NCI-H748 treated with DMSO at 0.1 percent for 48 hours (cell line): Measurements from ENCODE around the gene CLNS1A.
A peak's percentile ranks its signal among the peaks of the same experiment; 100 is the strongest.
"Not testable (repeated sequence)": the region's sequence is repeated elsewhere in the genome, so short reads cannot be mapped to it uniquely, and the experiment has no call there.

Experiments used
- DNase-seq: peaks from one replicate; lab custom pipeline; 2025; lab: John Stamatoyannopoulos, UW

Gene CLNS1A

DNA sequence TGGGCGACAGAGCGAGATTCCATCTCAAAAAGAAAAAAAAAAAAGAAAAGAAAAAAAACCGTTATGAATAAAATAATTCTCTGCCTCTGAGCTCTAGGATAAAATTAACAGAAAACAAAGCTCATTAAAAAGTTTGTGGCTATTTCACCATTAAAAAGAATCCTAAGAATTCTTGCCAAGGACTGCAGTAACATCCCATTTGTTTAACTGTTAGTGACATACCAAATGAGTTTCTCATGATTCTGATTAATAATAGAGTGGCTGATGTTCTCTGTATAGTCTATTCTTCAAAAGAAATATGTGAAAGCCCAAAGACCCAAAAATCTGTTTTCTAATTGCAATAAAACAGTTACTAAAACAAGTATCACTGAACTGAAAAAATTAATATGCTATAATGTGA lies 19.7 kb downstream of the CLNS1A start:
- no peak for DNase-seq

DNA sequence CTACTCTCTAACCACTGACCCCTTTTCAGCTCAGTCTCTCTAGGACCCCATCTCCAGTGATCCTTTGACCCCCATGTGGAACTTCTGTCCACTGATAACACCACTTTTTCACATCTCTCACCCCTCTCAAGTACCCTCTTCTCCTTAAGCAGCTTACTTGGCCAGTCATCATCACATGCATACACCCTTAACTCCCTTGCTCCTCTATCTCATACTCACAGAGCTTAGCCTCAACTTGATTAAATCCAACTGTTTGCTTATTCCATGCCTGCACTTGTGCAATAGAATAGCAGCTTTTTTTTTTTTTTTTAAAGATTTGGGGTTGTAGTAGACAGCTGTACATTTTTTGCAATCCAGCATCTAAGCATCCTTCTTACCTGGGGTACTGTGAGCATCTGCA lies 25.7 kb downstream of the CLNS1A start:
- DNase-seq = no peak

- no peak for DNase-seq
These were observed 28.4 kb downstream of the CLNS1A start for GRCh38 chr11:77609234-77609633.

GRCh38 chr11:77604281-77604680 lies 33.3 kb downstream of the CLNS1A start:
- no peak for DNase-seq

GRCh38 chr11:77602381-77603088 lies 35.1 kb downstream of the CLNS1A start:
- no peak for DNase-seq

GRCh38 chr11:77598195-77598594 lies 39.4 kb downstream of the CLNS1A start:
- DNase-seq = no peak

- DNase-seq = no peak
These were observed 41.0 kb downstream of the CLNS1A start for GRCh38 chr11:77596626-77597025.

- no peak for DNase-seq
These were observed 43.7 kb downstream of the CLNS1A start for GRCh38 chr11:77593883-77594282.

DNA sequence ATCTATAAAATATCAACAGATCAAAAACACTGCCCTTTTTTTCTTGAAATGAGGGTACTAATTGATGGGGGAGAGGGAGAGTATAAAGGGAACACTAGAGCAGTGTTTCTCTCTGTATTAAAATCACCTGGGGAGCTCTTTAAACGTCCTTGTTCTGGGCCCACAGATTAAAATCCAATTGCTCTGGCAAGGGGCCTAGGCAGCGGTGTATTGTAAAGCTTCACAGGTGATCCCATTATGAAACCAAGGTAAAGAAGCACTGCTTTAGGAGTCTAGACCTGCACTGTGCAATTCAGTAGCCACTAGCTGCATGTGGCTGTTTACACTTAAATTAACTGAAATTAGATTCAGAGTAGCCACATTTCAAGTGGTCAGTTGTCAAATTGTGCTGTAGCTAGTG lies 44.9 kb downstream of the CLNS1A start:
- DNase-seq = peak; percentile 47

- no peak for DNase-seq
These were observed 47.3 kb downstream of the CLNS1A start for GRCh38 chr11:77590194-77590782.

- peak; percentile 37 for DNase-seq
These were observed 47.9 kb downstream of the CLNS1A start, which contains the start of gene AQP11 for GRCh38 chr11:77589521-77590193. Gene AQP11 (plus strand): TSS chr11:77589953. CDS start chr11:77589993, 40 bp downstream.

DNA sequence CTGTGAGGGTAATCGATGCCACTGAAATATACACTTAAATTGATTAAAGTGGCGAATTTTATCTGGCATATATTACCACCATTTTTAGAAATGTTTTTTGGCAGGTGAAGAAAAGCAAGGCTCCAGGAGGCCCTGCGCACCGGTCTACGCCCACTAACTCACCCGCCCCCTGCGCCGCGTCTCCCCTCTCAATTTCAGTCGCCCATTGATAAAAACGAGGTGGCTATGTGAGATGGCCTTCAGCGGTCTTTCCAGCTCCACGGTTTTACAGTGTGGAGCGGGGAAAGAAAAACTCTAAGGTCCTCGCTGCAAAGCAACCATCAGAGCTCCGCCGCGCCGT lies 48.4 kb downstream of the CLNS1A start:
- DNase-seq = no peak

GRCh38 chr11:77580712-77581337 lies 56.8 kb downstream of the CLNS1A start:
- no peak for DNase-seq

DNA sequence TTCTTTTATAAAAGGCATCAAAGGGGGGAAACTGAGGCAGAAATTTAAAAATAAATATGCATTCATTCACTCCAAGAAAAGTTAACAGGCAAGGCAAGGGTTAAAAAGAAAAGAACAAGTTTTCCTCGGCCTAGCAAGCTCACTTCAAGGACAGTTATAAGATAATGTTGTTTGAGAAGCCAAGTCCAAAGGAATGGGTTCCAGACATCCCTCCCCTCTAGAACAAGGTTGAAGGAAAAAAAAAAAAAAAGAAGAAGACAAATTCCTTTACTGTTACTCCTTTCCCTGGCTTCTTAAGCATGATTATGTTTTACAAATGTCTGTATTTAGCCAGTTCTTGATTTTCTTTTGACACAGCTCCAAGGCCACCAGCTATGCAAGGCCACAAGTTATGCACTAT lies 62.2 kb downstream of the CLNS1A start:
- DNase-seq = not testable (repeated sequence)

GRCh38 chr11:77570896-77571295 lies 66.7 kb downstream of the CLNS1A start:
- not testable (repeated sequence) for DNase-seq

- DNase-seq = no peak
These were observed 67.9 kb downstream of the CLNS1A start for GRCh38 chr11:77569676-77570070.

DNA sequence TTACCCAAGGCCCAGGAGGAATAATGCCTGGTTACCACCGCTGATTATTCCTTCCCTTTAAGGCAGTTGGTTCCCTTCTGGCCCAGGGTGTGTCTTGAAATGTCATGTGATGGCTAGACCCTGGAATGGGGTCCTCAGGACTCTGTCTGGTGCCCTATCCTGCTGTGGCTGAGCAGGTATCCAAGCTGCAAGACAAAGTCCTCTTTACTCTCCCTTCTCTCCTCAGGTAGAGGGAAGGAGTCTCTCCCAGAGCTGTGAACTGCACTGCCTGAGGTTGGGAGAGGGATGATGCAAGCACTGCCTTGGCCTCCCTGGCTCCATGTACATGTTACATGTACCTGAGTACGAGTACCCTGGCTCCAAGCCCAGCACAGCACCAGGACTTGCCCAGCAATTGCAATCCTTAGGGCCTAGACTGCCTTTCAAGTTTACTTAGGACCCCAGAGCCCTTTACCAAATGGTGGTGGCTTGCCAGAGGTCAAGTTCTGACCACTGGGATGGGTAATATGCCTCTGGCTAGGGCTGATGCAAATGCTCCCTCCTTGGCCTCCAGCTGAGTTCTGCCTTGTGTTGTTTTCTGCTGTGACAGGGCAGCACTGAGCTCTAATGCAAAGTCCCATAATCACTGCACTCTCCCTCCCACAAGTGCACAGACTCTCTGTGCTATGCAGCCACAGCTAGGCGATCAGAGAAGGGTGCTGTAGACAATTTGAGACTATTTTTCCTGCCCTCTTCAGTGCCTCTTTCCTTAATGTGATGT lies 68.5 kb downstream of the CLNS1A start:
- no peak for DNase-seq

GRCh38 chr11:77568306-77568705 lies 69.3 kb downstream of the CLNS1A start:
- DNase-seq = no peak
